GM12878 (cell line): ENCODE results near the gene HLX. TPM values are rescaled to one million over a fixed set of nuclear protein-coding genes. Genes with fewer than 3 reads are reported as not detected.

ENCODE experiments used
- polyA plus RNA-seq, 11 experiments: library from polyadenylated mRNA; depleted of rRNA in 4 of 11; unstranded in 6 of 11; stranded (reverse) in 5 of 11; fragments of >200 nt; fragmentation: Nextera tagmentation in 4 of 11; fragmentation: Illumina TruSeq in 1 of 11; extraction: Ambion mirVana in 4 of 11; extraction: Trizol in 1 of 11; gene quantifications; 1 replicate in 1 of 11; 2 replicates in 10 of 11; pipeline versions ENCODE4 v1.2.1 to v1.2.3, GENCODE V29; 2011 to 2016; ENCODE audit warnings: inconsistent platforms in 2 of 11, missing spikeins in 2 of 11, low read depth in 1 of 11
- total RNA-seq, 4 experiments: library from RNA; depleted of rRNA in 3 of 4; stranded (reverse); fragments of >200 nt in 3 of 4; fragmentation: Illumina TruSeq in 1 of 4; extraction: Trizol in 1 of 4; gene quantifications; 2 replicates each; pipeline versions ENCODE4 v1.2.1 to v1.2.3, GENCODE V29; 2013 to 2021

HLX gene
- total and polyA plus RNA-seq, 10 of the 15 experiments (the other 5 are each of a cell fraction or from before 2014, with no cell fraction given), result 0.11 to 2.3 (median 1.1) TPM

Other genes with a start within 250 kb of the HLX start
- gene C1orf115, start 189.1 kb upstream of the HLX start, total RNA-seq (2014; rRNA removed), result 4.0 and 5.2 TPM in 2 replicates
- gene C1orf115, start 189.1 kb upstream of the HLX start, total RNA-seq (2014; rRNA removed; fragmentation: Illumina TruSeq; extraction: Trizol), result 4.8 and 5.3 TPM in 2 replicates
- 4.6 and 5.0 TPM in 2 replicates for gene C1orf115, start 189.1 kb upstream of the HLX start, total RNA-seq (2021)
- 1.0 and 1.3 TPM in 2 replicates for gene C1orf115, start 189.1 kb upstream of the HLX start, polyA plus RNA-seq (2011; rRNA removed)
- gene C1orf115, start 189.1 kb upstream of the HLX start, polyA plus RNA-seq (2014; fragmentation: Illumina TruSeq; extraction: Trizol), result 5.0 and 6.6 TPM in 2 replicates
- under 1 TPM; 0.52 to 0.95 TPM for gene C1orf115, start 189.1 kb upstream of the HLX start, polyA plus RNA-seq (2014; fragmentation: Nextera tagmentation; extraction: Ambion mirVana)
- gene C1orf115, start 189.1 kb upstream of the HLX start, polyA plus RNA-seq (2014; rRNA removed), result 4.3 and 4.4 TPM in 2 replicates
- 1 to 10 TPM; 3.8 to 4.2 TPM for gene C1orf115, start 189.1 kb upstream of the HLX start, polyA plus RNA-seq (2016; fragmentation: Nextera tagmentation; extraction: Ambion mirVana)
- gene MTARC2, start 131.1 kb upstream of the HLX start, total RNA-seq (2014; rRNA removed), result 1.9 and 3.4 TPM in 2 replicates
- 1.9 and 2.8 TPM in 2 replicates for gene MTARC2, start 131.1 kb upstream of the HLX start, total RNA-seq (2014; rRNA removed; fragmentation: Illumina TruSeq; extraction: Trizol)
- 2.6 and 3.1 TPM in 2 replicates for gene MTARC2, start 131.1 kb upstream of the HLX start, total RNA-seq (2021)
- 3.8 and 4.1 TPM in 2 replicates for gene MTARC2, start 131.1 kb upstream of the HLX start, polyA plus RNA-seq (2011; rRNA removed)
- 3.8 and 4.7 TPM in 2 replicates for gene MTARC2, start 131.1 kb upstream of the HLX start, polyA plus RNA-seq (2014; fragmentation: Illumina TruSeq; extraction: Trizol)
- 1 to 10 TPM; 2.8 to 4.5 TPM for gene MTARC2, start 131.1 kb upstream of the HLX start, polyA plus RNA-seq (2014; fragmentation: Nextera tagmentation; extraction: Ambion mirVana)
- 2.1 and 7.5 TPM in 2 replicates for gene MTARC2, start 131.1 kb upstream of the HLX start, polyA plus RNA-seq (2014; rRNA removed)
- 1 to 10 TPM; 3.6 to 5.5 TPM for gene MTARC2, start 131.1 kb upstream of the HLX start, polyA plus RNA-seq (2016; fragmentation: Nextera tagmentation; extraction: Ambion mirVana)
- 0.23 and 0.27 TPM in 2 replicates for gene MTARC1, start 92.5 kb upstream of the HLX start, total RNA-seq (2014; rRNA removed)
- gene MTARC1, start 92.5 kb upstream of the HLX start, total RNA-seq (2014; rRNA removed; fragmentation: Illumina TruSeq; extraction: Trizol), result 0.69 and 0.85 TPM in 2 replicates
- 0.72 TPM in 2 replicates for gene MTARC1, start 92.5 kb upstream of the HLX start, total RNA-seq (2021)
- 0.31 and 0.55 TPM in 2 replicates for gene MTARC1, start 92.5 kb upstream of the HLX start, polyA plus RNA-seq (2011; rRNA removed)
- 0.47 and 1.0 TPM in 2 replicates for gene MTARC1, start 92.5 kb upstream of the HLX start, polyA plus RNA-seq (2014; fragmentation: Illumina TruSeq; extraction: Trizol)
- under 1 TPM; 0.26 to 0.31 TPM for gene MTARC1, start 92.5 kb upstream of the HLX start, polyA plus RNA-seq (2014; fragmentation: Nextera tagmentation; extraction: Ambion mirVana)
- gene MTARC1, start 92.5 kb upstream of the HLX start, polyA plus RNA-seq (2014; rRNA removed), result 0.49 and 1.1 TPM in 2 replicates
- 1 to 10 TPM in 1 of 2 experiments, under 1 TPM in 1; 0.67 to 1.5 TPM for gene MTARC1, start 92.5 kb upstream of the HLX start, polyA plus RNA-seq (2016; fragmentation: Nextera tagmentation; extraction: Ambion mirVana)